ENCODE data around the gene TRPC6.

- TF ChIP-seq CTCF (IDR thresholded peaks at IDR 0.05) (no peak), CREM (CRISPR knock-in tag; IDR thresholded peaks at IDR 0.05) (no peak), ZNF263 (CRISPR knock-in tag; IDR thresholded peaks at IDR 0.05; ENCODE audit: low read depth) (no peak), SMAD3 (CRISPR knock-in tag; IDR thresholded peaks at IDR 0.05; ENCODE audit: borderline replicate concordance) (no peak), ZSCAN18 (CRISPR knock-in tag; IDR thresholded peaks at IDR 0.05) (no peak), MLX (CRISPR knock-in tag; IDR thresholded peaks at IDR 0.05) (no peak)
- TF ChIP-seq, protein P1, sequence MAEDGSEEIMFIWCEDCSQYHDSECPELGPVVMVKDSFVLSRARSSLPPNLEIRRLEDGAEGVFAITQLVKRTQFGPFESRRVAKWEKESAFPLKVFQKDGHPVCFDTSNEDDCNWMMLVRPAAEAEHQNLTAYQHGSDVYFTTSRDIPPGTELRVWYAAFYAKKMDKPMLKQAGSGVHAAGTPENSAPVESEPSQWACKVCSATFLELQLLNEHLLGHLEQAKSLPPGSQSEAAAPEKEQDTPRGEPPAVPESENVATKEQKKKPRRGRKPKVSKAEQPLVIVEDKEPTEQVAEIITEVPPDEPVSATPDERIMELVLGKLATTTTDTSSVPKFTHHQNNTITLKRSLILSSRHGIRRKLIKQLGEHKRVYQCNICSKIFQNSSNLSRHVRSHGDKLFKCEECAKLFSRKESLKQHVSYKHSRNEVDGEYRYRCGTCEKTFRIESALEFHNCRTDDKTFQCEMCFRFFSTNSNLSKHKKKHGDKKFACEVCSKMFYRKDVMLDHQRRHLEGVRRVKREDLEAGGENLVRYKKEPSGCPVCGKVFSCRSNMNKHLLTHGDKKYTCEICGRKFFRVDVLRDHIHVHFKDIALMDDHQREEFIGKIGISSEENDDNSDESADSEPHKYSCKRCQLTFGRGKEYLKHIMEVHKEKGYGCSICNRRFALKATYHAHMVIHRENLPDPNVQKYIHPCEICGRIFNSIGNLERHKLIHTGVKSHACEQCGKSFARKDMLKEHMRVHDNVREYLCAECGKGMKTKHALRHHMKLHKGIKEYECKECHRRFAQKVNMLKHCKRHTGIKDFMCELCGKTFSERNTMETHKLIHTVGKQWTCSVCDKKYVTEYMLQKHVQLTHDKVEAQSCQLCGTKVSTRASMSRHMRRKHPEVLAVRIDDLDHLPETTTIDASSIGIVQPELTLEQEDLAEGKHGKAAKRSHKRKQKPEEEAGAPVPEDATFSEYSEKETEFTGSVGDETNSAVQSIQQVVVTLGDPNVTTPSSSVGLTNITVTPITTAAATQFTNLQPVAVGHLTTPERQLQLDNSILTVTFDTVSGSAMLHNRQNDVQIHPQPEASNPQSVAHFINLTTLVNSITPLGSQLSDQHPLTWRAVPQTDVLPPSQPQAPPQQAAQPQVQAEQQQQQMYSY (CRISPR knock-in tag; IDR thresholded peaks at IDR 0.05): no peak
These were observed 34.9 kb upstream of the TRPC6 start for GRCh38 chr11:101618709-101619108.

All from WTC11 (cell line).